HL-60 (cell line): ENCODE results near the gene PCDHB10.
"Not testable (repeated sequence)": the region's sequence is repeated elsewhere in the genome, so short reads cannot be mapped to it uniquely, and the experiment has no call there.

Experiments
- CTCF ChIP-seq: IDR thresholded peaks from one replicate; pipeline ENCODE4 v1.5.1; 2011; ENCODE audit warnings: low read length, control low read depth, inconsistent platforms; ENCODE audit not compliant: insufficient read depth
- GABPA ChIP-seq: IDR thresholded peaks from 2 replicates; pipeline ENCODE4 v1.6.1; 2012; ENCODE audit warnings: low read depth

GRCh38 chr5:141225421-141225820 lies 33.3 kb downstream of the PCDHB10 start:
- TF ChIP-seq CTCF, GABPA: not testable (repeated sequence)
